GM20000 (cell line): ENCODE measurements around the gene PEX13.
A peak's percentile ranks its signal among the peaks of the same experiment; 100 is the strongest.

Source experiments
- DNase-seq: peaks from one replicate; pipeline ENCODE4 v3.0.0; 2012; ENCODE audit warnings: low spot score
- CTCF ChIP-seq: IDR thresholded peaks from 2 replicates; pipeline ENCODE4 v1.5.1; 2012; ENCODE audit warnings: mild to moderate bottlenecking, control low read depth; ENCODE audit errors: extremely low read depth, missing control alignments

Gene PEX13

GRCh38 chr2:61045999-61046398 lies 28.5 kb downstream of the PEX13 start:
- DNase-seq = no peak
- no peak for TF ChIP-seq CTCF

GRCh38 chr2:61055557-61055956 lies 38.0 kb downstream of the PEX13 start:
- TF ChIP-seq CTCF = no peak
- no peak for DNase-seq

DNA sequence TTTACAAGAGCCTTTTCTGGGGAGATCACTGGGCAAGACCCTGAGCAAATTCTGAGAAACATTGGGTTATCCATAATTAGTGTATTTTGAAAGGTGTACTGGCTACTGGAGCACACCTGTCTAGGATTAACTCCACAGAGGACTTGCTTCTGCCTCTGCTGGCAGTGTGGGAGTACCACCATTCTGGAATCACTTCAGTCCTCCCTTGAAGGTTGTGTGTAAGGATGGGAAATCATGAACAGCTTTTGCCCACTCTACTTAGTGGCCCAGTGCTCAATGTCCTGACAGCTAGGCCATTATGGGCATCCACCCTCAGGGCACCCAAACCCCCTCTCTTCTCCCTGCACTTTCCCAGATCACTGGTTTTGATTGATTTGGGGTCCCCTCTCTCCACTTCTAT lies 40.0 kb downstream of the PEX13 start:
- no peak for TF ChIP-seq CTCF
- DNase-seq = no peak

GRCh38 chr2:61059382-61059781 lies 41.9 kb downstream of the PEX13 start:
- DNase-seq = no peak
- TF ChIP-seq CTCF = no peak

DNA sequence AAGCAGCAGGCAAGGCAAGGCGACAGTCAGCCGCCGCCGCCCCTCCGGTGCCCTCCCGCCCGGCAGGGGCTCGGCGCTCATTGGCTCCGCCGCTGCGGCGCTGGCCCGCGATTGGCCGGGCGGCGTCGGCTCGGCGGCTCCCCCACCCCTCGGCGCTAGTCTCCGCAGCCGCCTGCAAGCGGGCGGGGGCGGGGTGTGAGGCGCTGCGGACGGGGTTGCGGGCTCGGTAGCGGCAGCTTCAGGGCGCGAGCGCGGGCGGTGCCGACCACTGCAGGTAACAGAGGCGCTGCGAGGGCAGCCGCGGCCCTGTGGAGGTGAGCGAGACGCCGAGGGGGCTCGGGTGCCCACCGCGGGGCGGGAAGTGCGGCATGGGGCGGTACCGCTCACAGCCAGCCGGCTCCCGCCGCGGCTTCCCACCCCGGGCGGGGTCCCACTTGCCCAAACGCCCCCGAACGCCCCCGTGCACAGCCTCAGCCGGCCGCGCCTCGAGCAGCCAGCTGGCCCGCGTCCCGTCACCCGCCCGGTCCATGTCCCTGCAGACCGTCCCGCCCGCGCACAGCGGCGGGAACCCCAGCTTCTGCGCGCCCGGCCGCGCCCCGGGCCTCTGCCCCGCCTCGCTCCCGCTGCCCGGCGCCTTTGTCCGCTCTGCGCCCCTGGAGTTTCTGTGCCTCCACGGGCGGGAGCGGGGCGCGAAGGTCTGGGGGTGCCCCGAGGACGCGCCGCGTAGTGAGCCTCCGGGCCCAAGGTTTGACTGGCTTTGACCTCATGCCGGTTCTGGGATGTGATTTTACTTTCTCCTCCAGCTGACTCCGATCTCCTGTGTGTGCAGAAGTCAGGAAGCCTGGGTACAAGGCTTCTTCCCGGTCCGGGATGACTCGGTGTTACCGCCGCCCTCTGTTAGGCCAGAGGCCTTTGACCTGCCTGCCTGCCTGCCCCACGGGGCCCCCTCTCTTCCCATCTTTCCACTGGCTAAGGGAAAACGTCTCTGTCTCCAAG lies 48.5 kb downstream of the PEX13 start, which contains the start of gene SANBR:
Gene SANBR, plus strand, starts transcription at position 158 of the 996 bp plus-strand sequence. CDS start 4,480 bp downstream, outside the sequence.
- peak; percentile 97 for DNase-seq

GRCh38 chr2:61074100-61074499 lies 56.6 kb downstream of the PEX13 start:
- no peak for DNase-seq
- TF ChIP-seq CTCF = no peak

More for the DNA sequence above, 48.5 kb downstream of the PEX13 start, which contains the start of gene SANBR:
- TF ChIP-seq CTCF = no peak

DNA sequence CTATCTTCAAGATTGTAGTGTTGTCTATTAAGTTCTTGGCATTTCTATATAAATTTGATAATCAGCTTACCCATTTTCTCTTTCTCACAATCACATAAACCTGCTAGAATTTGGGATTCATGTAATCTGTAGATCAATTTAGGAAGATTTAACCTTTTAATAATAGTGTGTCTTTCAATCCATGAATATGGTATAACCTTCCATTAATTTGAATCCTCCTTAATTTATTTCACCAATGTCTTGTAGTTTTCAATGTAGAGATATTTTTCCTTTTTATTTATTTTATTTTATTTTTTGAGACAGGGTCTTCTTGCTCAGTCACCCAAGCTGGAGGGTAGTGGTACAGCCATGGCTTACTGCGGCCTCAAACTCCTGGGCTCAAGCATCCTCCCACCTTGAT lies 68.4 kb downstream of the PEX13 start:
- no peak for DNase-seq

More for the DNA sequence above, 68.4 kb downstream of the PEX13 start:
- no peak for TF ChIP-seq CTCF
